ENCODE data around the gene FAM171A2.

FAM171A2 gene

DNA sequence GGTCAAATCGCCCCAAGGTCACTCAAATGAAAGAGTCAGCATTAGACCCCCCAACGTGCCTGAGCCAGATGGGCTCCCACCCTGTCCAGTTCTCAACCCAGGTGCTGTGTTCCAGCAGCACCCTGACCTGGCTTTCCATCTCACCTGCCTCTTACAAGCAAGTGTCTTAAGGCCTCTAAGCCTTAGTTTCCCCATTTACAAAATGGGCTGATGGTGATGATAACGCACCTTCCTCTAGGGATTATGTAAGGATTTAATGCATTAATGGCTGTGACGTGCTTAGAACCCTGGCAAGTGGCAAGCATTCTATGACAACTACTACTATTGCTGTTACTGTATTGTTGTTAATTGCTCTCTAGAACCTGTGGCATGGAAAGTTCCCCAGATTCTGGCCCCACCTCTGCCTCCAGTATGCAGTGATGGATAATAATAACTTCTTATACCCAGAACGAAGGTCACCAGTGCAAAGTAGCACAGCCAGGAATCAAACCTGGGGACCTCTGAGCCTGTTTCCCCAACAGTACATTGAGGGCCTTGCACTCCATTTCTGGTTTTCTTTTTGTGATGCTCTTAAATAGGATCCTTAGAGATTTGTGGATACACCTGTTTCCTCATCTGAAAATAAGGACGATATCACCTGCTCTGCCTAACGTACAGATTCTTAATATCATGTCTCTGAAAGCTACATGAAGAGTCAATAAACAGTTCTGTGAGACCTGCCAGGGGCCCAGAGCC lies 35.8 kb downstream of the FAM171A2 start:
- H3K36me3 Mint-ChIP-seq (ENCODE audit: low read depth) = no peaks in the 10 kb centered on the region
- peak overlapping the region; percentile 17 to 65 (median 49) for H3K4me3 Mint-ChIP-seq
- H3K4me1 Mint-ChIP-seq = peaks cover 16% of the 10 kb centered on the region

DNA sequence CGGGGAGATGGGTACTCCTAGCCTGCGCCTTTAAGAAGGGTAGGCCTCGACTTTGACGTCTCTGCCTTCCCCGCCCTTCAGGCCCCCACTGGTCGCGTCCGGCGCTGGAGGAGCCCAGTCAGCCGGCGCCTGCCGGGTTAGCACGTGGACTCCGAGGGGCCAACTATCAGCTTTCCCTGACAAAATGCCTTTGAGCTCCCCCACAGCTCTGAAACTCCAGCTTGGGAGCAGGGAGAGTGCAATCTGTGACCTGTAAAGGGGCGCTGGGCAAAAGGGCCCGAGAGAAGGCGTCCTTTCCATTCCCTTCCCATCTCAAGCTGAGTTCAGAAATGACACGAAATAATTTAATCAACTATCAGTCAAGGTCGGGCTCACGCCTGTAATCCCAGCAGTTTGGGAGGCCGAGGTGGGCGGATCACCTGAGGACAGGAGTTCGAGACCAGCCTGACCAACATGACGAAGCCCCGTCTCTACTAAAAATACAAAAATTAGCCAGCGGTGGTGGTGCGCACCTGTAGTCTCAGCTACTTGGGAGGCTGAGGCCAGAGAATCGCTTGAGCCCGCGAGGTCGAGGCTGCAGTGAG lies 36.7 kb downstream of the FAM171A2 start:
- H3K36me3 Mint-ChIP-seq (ENCODE audit: low read depth) = no peaks in the 10 kb centered on the region
- peak overlapping the region in 1 of 3 experiments; percentile 89 for H3K27ac Mint-ChIP-seq
- no peaks in the 10 kb centered on the region for H3K9me3 Mint-ChIP-seq
- peaks cover 14% of the 10 kb centered on the region for H3K27me3 Mint-ChIP-seq (ENCODE audit: low read depth)
- H3K4me1 Mint-ChIP-seq = peaks cover 16% of the 10 kb centered on the region
- peak overlapping the region; percentile 51 to 76 (median 75) for H3K4me3 Mint-ChIP-seq
- TF ChIP-seq, protein P1, sequence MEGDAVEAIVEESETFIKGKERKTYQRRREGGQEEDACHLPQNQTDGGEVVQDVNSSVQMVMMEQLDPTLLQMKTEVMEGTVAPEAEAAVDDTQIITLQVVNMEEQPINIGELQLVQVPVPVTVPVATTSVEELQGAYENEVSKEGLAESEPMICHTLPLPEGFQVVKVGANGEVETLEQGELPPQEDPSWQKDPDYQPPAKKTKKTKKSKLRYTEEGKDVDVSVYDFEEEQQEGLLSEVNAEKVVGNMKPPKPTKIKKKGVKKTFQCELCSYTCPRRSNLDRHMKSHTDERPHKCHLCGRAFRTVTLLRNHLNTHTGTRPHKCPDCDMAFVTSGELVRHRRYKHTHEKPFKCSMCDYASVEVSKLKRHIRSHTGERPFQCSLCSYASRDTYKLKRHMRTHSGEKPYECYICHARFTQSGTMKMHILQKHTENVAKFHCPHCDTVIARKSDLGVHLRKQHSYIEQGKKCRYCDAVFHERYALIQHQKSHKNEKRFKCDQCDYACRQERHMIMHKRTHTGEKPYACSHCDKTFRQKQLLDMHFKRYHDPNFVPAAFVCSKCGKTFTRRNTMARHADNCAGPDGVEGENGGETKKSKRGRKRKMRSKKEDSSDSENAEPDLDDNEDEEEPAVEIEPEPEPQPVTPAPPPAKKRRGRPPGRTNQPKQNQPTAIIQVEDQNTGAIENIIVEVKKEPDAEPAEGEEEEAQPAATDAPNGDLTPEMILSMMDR (IDR thresholded peaks at IDR 0.05; ENCODE audit: unreplicated experiment in 3 of 3) = no peak

More for the DNA sequence above, 35.8 kb downstream of the FAM171A2 start:
- no peaks in the 10 kb centered on the region for H3K9me3 Mint-ChIP-seq
- H3K27me3 Mint-ChIP-seq (ENCODE audit: low read depth) = peaks cover 14% of the 10 kb centered on the region
- peak overlapping the region in 1 of 3 experiments; percentile 23 for H3K27ac Mint-ChIP-seq
- TF ChIP-seq, protein P1 (IDR thresholded peaks at IDR 0.05; ENCODE audit: unreplicated experiment in 3 of 3) = no peak

DNA sequence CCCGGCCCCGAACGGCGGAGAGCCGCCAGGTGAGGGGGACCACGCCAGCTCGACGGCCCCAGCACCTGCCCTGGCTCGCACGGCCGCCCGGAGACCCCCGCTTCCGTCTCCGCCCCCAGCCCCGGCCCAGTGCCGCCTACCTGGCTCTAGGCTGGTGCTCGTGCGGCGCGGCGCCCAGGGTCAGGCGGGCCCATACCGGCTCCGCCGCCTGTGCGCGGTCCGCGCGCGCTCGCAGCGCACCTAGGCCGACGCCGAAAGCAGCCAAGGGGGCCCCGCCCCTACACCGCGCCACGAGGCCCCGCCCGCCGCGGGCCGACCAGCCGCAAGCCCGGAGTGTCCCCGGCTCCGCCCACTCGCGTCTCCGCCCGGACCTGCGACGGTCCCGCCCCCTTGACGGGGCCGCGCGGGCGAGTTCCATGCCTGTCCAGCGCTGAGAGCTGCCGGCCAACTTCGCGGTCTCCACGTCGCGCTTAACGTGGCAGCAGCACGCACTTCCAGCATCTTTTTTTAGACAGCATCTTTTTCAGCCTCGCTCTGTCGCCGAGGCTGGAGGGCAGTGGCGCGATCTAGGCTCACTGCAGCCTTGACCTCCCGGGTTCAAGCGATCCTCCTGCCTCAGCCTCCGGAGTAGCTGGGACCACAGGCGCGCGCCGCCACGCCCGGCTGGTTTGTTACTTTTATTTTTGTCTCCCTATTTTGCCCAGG lies 38.9 kb downstream of the FAM171A2 start, which contains the start of gene SLC25A39:
TSS of gene SLC25A39 (minus strand) at position 253 of the 705 bp plus-strand sequence. CDS start 1,261 bp downstream, outside the sequence.
- no peaks in the 10 kb centered on the region for H3K9me3 Mint-ChIP-seq
- peaks cover under 1% of the 10 kb centered on the region for H3K36me3 Mint-ChIP-seq (ENCODE audit: low read depth)
- peak within 1 kb of the TSS; percentile 35 to 90 (median 58) for H3K27ac Mint-ChIP-seq
- peak within 1 kb of the TSS; percentile 88 to 92 (median 92) for H3K4me3 Mint-ChIP-seq
- peaks cover 9% of the 10 kb centered on the region for H3K4me1 Mint-ChIP-seq
- TF ChIP-seq, protein P1 (IDR thresholded peaks at IDR 0.05; ENCODE audit: unreplicated experiment in 3 of 3) = no peak
- H3K27me3 Mint-ChIP-seq (ENCODE audit: low read depth) = peaks cover 15% of the 10 kb centered on the region

DNA sequence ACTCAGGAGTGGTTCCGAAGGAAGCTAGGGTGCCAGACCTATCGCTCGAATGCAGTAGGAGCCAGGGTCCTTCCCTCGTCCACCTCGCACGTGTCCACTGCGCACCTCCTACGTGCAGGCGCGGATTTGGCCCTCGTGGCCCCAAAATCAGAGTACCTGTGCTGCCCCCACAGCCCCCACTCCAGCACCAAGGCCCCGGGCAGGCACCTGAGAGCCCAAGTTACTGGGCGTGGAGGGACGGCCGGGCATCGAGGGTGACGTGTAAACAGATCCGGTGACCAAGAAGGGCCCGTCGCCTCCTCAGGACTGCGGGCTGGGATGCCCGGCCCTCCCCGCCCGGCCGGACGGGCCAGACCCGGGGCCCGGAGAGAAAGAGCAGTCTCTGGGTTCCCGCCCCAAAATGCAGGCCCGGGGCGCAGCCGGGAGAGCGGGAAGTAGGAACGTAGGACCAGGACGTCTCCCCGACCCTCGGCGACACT lies 39.5 kb downstream of the FAM171A2 start:
- H3K36me3 Mint-ChIP-seq (ENCODE audit: low read depth) = peaks cover 5% of the 10 kb centered on the region
- peak overlapping the region; percentile 87 to 90 (median 88) for H3K4me3 Mint-ChIP-seq
- H3K27me3 Mint-ChIP-seq (ENCODE audit: low read depth) = peaks cover 21% of the 10 kb centered on the region
- no peak overlapping the region for H3K27ac Mint-ChIP-seq
- TF ChIP-seq, protein P1 (IDR thresholded peaks at IDR 0.05; ENCODE audit: unreplicated experiment in 3 of 3) = no peak
- no peaks in the 10 kb centered on the region for H3K9me3 Mint-ChIP-seq
- H3K4me1 Mint-ChIP-seq = peaks cover 9% of the 10 kb centered on the region

DNA sequence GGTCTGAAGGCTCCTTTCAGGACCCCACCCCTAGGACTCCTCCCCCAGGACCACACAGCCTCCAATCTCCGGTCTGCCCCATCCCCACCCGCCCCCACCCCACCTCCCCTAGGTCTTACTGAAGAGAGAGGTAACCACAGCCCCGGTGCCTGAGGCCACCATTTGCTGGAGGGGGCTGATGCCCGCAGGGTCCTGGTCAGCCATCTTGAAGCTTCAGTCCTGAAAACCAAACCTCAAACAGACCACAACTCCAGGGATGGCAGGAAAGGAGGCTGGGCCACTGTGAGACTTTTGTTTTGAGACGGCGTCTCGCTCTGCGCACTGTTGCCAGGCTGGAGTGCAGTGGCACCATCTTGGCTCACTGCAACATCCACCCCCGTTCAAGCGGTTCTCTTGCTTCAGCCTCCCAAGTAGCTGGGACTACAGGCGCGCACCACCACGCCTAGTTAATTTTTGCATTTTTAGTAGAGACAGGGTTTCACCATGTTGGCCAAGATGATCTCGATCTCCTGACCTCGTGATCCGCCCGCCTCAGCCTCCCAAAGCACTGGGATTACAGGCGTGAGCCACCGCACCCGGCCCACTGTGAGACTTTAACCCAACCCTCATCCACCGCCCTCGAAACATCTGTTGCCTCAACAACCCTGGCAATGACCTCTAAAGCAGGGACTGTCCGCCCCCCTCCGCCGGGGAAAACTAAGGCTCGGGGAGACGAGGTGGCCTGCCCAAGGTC lies 40.1 kb downstream of the FAM171A2 start:
- TF ChIP-seq, protein P1 (IDR thresholded peaks at IDR 0.05; ENCODE audit: unreplicated experiment in 3 of 3) = no peak
- Mint-ChIP-seq H3K4me3 (peak overlapping the region; percentile 87 to 90 (median 88)), H3K4me1 (peaks cover 9% of the 10 kb centered on the region)

More for the DNA sequence above, 40.1 kb downstream of the FAM171A2 start:
- Mint-ChIP-seq H3K27ac (no peak overlapping the region), H3K27me3 (ENCODE audit: low read depth) (peaks cover 27% of the 10 kb centered on the region), H3K9me3 (no peaks in the 10 kb centered on the region), H3K36me3 (ENCODE audit: low read depth) (peaks cover 5% of the 10 kb centered on the region)
